ENCODE results near the gene TAP1. TPM values are rescaled to one million over a fixed set of nuclear protein-coding genes. Genes with fewer than 3 reads are reported as not detected.
A peak's percentile ranks its signal among the peaks of the same experiment; 100 is the strongest.

Gene TAP1
- total and polyA plus RNA-seq, 9 of the 15 experiments (the other 6 are each of a cell fraction or from before 2014, with no cell fraction given), result 1.3 to 6.0 (median 4.2) TPM

DNA sequence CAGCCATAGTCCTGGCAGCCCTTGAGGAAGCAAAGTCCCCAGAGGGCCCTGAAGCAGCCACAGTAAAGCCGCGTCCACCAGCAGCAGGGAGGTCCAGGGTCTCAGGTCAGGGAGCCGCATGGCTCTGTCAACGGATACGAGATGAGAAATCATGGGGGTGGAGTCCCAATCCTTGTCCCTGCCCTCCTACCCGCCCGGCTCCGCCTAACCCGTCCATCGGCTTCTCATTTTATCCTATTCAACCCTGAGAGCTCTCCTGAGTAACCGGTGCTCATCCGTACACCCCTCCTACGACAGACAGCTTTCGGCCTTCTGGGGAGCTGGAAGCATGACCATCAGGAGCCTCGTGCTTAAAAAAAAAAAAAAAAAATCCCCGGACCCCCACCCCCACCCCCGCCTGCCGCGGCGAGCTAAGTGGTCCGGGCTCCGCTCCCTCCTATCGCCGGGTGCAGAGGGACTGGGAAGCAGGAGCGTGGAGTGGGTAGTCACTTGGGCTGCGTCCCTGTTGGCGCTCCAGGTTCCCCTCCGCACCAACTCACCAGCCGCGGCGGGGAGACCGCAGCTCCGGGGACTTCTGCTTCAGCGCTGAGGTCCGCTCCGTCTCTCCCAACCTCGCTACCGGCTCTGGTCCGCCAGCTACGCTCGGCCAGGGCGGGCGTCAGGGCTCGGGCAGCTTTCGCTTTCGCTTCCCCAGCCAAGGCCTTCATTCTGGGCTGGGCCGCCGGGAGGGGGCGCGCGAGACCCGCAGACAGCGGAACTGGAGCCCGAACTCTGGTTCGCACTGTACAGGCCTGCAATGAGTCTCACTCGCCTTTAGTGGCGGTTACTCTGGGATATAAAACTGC is 15.2 kb downstream of the TAP1 start, which contains the start of gene TAP2 (continued):
- peak; percentile 14 to 45 for TF ChIP-seq E2F6 (IDR thresholded peaks at IDR 0.05; ENCODE audit: borderline replicate concordance in 1 of 2, extremely low read depth in 1 of 2, insufficient read depth in 1 of 2, insufficient read length in 1 of 2, low read depth in 1 of 2, low read length in 1 of 2, poor library complexity in 1 of 2, severe bottlenecking in 1 of 2)
- TF ChIP-seq XRCC3 (IDR thresholded peaks at IDR 0.05), result no peak
- TF ChIP-seq, protein P1, sequence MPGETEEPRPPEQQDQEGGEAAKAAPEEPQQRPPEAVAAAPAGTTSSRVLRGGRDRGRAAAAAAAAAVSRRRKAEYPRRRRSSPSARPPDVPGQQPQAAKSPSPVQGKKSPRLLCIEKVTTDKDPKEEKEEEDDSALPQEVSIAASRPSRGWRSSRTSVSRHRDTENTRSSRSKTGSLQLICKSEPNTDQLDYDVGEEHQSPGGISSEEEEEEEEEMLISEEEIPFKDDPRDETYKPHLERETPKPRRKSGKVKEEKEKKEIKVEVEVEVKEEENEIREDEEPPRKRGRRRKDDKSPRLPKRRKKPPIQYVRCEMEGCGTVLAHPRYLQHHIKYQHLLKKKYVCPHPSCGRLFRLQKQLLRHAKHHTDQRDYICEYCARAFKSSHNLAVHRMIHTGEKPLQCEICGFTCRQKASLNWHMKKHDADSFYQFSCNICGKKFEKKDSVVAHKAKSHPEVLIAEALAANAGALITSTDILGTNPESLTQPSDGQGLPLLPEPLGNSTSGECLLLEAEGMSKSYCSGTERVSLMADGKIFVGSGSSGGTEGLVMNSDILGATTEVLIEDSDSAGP (CRISPR knock-in tag; IDR thresholded peaks at IDR 0.05), result 0 out of 2 replicates have a peak, but pooled peaks have one; percentile 51
- TF ChIP-seq ZNF707 (CRISPR knock-in tag; conservative IDR thresholded peaks at IDR 0.05), result no peak
- TF ChIP-seq, protein P2, sequence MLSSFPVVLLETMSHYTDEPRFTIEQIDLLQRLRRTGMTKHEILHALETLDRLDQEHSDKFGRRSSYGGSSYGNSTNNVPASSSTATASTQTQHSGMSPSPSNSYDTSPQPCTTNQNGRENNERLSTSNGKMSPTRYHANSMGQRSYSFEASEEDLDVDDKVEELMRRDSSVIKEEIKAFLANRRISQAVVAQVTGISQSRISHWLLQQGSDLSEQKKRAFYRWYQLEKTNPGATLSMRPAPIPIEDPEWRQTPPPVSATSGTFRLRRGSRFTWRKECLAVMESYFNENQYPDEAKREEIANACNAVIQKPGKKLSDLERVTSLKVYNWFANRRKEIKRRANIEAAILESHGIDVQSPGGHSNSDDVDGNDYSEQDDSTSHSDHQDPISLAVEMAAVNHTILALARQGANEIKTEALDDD (IDR thresholded peaks at IDR 0.05), result peak; percentile 16; the same call in 1 of the 2 replicates
- TF ChIP-seq, protein P3, sequence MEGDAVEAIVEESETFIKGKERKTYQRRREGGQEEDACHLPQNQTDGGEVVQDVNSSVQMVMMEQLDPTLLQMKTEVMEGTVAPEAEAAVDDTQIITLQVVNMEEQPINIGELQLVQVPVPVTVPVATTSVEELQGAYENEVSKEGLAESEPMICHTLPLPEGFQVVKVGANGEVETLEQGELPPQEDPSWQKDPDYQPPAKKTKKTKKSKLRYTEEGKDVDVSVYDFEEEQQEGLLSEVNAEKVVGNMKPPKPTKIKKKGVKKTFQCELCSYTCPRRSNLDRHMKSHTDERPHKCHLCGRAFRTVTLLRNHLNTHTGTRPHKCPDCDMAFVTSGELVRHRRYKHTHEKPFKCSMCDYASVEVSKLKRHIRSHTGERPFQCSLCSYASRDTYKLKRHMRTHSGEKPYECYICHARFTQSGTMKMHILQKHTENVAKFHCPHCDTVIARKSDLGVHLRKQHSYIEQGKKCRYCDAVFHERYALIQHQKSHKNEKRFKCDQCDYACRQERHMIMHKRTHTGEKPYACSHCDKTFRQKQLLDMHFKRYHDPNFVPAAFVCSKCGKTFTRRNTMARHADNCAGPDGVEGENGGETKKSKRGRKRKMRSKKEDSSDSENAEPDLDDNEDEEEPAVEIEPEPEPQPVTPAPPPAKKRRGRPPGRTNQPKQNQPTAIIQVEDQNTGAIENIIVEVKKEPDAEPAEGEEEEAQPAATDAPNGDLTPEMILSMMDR (IDR thresholded peaks at IDR 0.05 in 2 of 3, conservative IDR thresholded peaks at IDR 0.05 in 1 of 3; ENCODE audit: insufficient read depth in 2 of 3, low read depth in 1 of 3, low read length in 3 of 3), result peak; percentile 98 to 99 (median 99)
- 0 out of 2 replicates have a peak, but pooled peaks have one; percentile 11 for TF ChIP-seq ZNF239 (CRISPR knock-in tag; IDR thresholded peaks at IDR 0.05)
- no peak for TF ChIP-seq RAD51 (IDR thresholded peaks at IDR 0.05; ENCODE audit: borderline replicate concordance, low read depth)
- TF ChIP-seq ZNF589 (CRISPR knock-in tag; IDR thresholded peaks at IDR 0.05; ENCODE audit: low read depth), result no peak
- peak; percentile 92 for TF ChIP-seq FOXP1 (CRISPR knock-in tag; IDR thresholded peaks at IDR 0.05)
- TF ChIP-seq DMBX1 (CRISPR knock-in tag; IDR thresholded peaks at IDR 0.05; ENCODE audit: borderline replicate concordance), result 0 out of 2 replicates have a peak, but pooled peaks have one; percentile 17
- TF ChIP-seq MYBL2 (IDR thresholded peaks at IDR 0.05; ENCODE audit: low read depth), result no peak
- no peak for TF ChIP-seq MYBL2 (CRISPR knock-in tag; IDR thresholded peaks at IDR 0.05; ENCODE audit: borderline replicate concordance)
- peak; percentile 96 for TF ChIP-seq SMC3 (conservative IDR thresholded peaks at IDR 0.05; ENCODE audit: insufficient read depth, low read depth, low read length)
- TF ChIP-seq JUND (IDR thresholded peaks at IDR 0.05; ENCODE audit: borderline replicate concordance, low read depth, low read length), result peak; percentile 71; the same call in 1 of the 2 replicates
- no peak; the same call in 2 of the 3 replicates for TF ChIP-seq JUND (tag; IDR thresholded peaks at IDR 0.05; ENCODE audit: borderline replicate concordance, low read depth, low read length)
- TF ChIP-seq SMARCA4 (IDR thresholded peaks at IDR 0.05), result no peak
- TF ChIP-seq BMI1 (IDR thresholded peaks at IDR 0.05; ENCODE audit: low read length), result 0 out of 2 replicates have a peak, but pooled peaks have one; percentile 9
- no peak for TF ChIP-seq NFRKB (IDR thresholded peaks at IDR 0.05; ENCODE audit: low read depth)
- no peak for TF ChIP-seq ETV6 (IDR thresholded peaks at IDR 0.05; ENCODE audit: borderline replicate concordance in 1 of 2, low read depth in 2 of 2, low read length in 1 of 2)
- TF ChIP-seq ETV6 (CRISPR knock-in tag; IDR thresholded peaks at IDR 0.05; ENCODE audit: borderline replicate concordance), result no peak
- TF ChIP-seq NELFE (IDR thresholded peaks at IDR 0.05; ENCODE audit: insufficient read depth, insufficient read length), result no peak

Measured in K562 (cell line).